Urothelium cell line (cell line): ENCODE results near the gene EXOC4.

Experiments
- DNase-seq: peaks from one replicate; pipeline ENCODE4 v3.0.0; 2011; ENCODE audit warnings: low spot score, mixed read lengths
- FAIRE-seq: peaks from 2 replicates; lab custom pipeline; 2011; peaks lifted over from hg19 to GRCh38; lab: Jason Lieb, UNC

EXOC4 gene

GRCh38 chr7:133730360-133730759 lies 477.5 kb downstream of the EXOC4 start:
- FAIRE-seq (no peak), DNase-seq (no peak)

- FAIRE-seq: no peak
- DNase-seq: no peak
Observed at GRCh38 chr7:133733401-133733800, 480.5 kb downstream of the EXOC4 start.

- no peak for DNase-seq
- no peak for FAIRE-seq
Observed at GRCh38 chr7:133735222-133735621, 482.3 kb downstream of the EXOC4 start.

- DNase-seq (no peak), FAIRE-seq (no peak)
Observed at GRCh38 chr7:133739817-133740216, 486.9 kb downstream of the EXOC4 start.

GRCh38 chr7:133741078-133741477 lies 488.2 kb downstream of the EXOC4 start:
- DNase-seq: no peak
- FAIRE-seq: no peak

- FAIRE-seq (no peak), DNase-seq (no peak)
Observed at GRCh38 chr7:133741703-133742102, 488.8 kb downstream of the EXOC4 start.

GRCh38 chr7:133742709-133743538 lies 490.0 kb downstream of the EXOC4 start:
- FAIRE-seq (no peak), DNase-seq (peak; percentile 4)

- no peak for FAIRE-seq
- no peak for DNase-seq
Observed at GRCh38 chr7:133744451-133744850, 491.6 kb downstream of the EXOC4 start.

- DNase-seq: no peak
- no peak for FAIRE-seq
Observed at GRCh38 chr7:133746305-133746704, 493.4 kb downstream of the EXOC4 start.

GRCh38 chr7:133746847-133747246 lies 494.0 kb downstream of the EXOC4 start:
- DNase-seq: no peak
- no peak for FAIRE-seq

- no peak for FAIRE-seq
- no peak for DNase-seq
Observed at GRCh38 chr7:133748443-133749407, 495.8 kb downstream of the EXOC4 start.

GRCh38 chr7:133750287-133750686 lies 497.4 kb downstream of the EXOC4 start:
- no peak for DNase-seq
- FAIRE-seq: no peak

GRCh38 chr7:133751079-133751478 lies 498.2 kb downstream of the EXOC4 start:
- DNase-seq (no peak), FAIRE-seq (no peak)

GRCh38 chr7:133753513-133753912 lies 500.6 kb downstream of the EXOC4 start:
- DNase-seq (no peak), FAIRE-seq (no peak)

- FAIRE-seq: no peak
- DNase-seq: no peak
Observed at GRCh38 chr7:133754708-133755107, 501.8 kb downstream of the EXOC4 start.

- no peak for DNase-seq
- no peak for FAIRE-seq
Observed at GRCh38 chr7:133755901-133756300, 503.0 kb downstream of the EXOC4 start.

- FAIRE-seq (no peak), DNase-seq (no peak)
Observed at GRCh38 chr7:133761443-133761842, 508.6 kb downstream of the EXOC4 start.

GRCh38 chr7:133763076-133763640 lies 510.3 kb downstream of the EXOC4 start:
- no peak for DNase-seq
- FAIRE-seq: no peak

GRCh38 chr7:133769668-133770067 lies 516.8 kb downstream of the EXOC4 start:
- DNase-seq (no peak), FAIRE-seq (no peak)

- FAIRE-seq: no peak
- DNase-seq: no peak
Observed at GRCh38 chr7:133770863-133771492, 518.1 kb downstream of the EXOC4 start.
